ENCODE measurements around the gene TMEM200B.

DNA sequence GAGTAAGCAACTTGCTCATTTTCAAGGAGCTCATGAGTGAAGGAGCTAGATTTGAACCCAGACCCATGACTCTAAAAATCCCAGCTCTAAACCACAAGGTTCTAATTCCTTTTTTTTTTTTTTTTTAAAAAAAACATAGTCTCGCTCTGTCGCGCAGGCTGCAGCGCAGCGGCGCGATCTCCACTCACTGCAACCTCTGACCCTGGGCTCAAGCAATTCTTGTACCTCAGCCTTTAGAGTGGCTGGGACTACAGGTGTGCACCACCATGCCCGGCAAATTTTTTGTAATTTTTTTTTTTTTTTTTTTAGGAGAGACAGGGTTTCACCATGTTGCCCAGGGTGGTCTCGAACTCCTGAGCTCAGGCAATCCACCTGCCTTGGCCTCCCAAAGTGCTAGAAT, 44.2 kb upstream of the TMEM200B start:
- TF ChIP-seq EZH2 (IDR thresholded peaks at IDR 0.05; ENCODE audit: insufficient read depth, poor library complexity, severe bottlenecking), result no peak
- no peak for TF ChIP-seq EZH2phosphoT487 (IDR thresholded peaks at IDR 0.05; ENCODE audit: insufficient read depth, low read depth)
